K562 (cell line): Measurements from ENCODE around the gene KCNH2. TPM values are rescaled to one million over a fixed set of nuclear protein-coding genes. Genes with fewer than 3 reads are reported as not detected.

Experiments used
- KDM4B ChIP-seq, 2 experiments: fragments of 450-650 bp in 1 of 2; sonication (generic) in 1 of 2; IDR thresholded peaks; 2 replicates each; pipeline ENCODE4 v1.6.1; 2016 to 2017; ENCODE audit warnings: borderline replicate concordance in 2 of 2, antibody characterized with exemption in 1 of 2, low read depth in 1 of 2, mild to moderate bottlenecking in 1 of 2
- LCOR ChIP-seq: sonication (generic); formaldehyde crosslinking; IDR thresholded peaks from 2 replicates; pipeline ENCODE4 v1.8.0; 2022; ENCODE audit warnings: mild to moderate bottlenecking, missing genetic modification reagents
- MEIS2 ChIP-seq: fragments of 450-650 bp; IDR thresholded peaks from 2 replicates; pipeline ENCODE4 v1.6.1; 2014; ENCODE audit warnings: mild to moderate bottlenecking; ENCODE audit not compliant: partially characterized antibody
- MTA1 ChIP-seq: fragments of 450-650 bp; IDR thresholded peaks from 2 replicates; pipeline ENCODE4 v1.6.1; 2017; ENCODE audit warnings: borderline replicate concordance
- NR4A1 ChIP-seq, 2 experiments: fragments of 250-450 bp in 1 of 2; fragments of 450-650 bp in 1 of 2; sonication (Bioruptor Pico) in 1 of 2; IDR thresholded peaks; 2 replicates each; pipeline versions ENCODE4 v1.4.0 to v1.6.1; 2016 to 2020; ENCODE audit warnings: mild to moderate bottlenecking in 2 of 2, missing compliant biosample characterization in 1 of 2, missing genetic modification characterization in 1 of 2, moderate library complexity in 1 of 2
- SPI1 ChIP-seq: IDR thresholded peaks from 2 replicates; pipeline ENCODE4 v1.6.1; 2011; ENCODE audit warnings: low read depth, low read length, control low read depth, borderline replicate concordance
- ZKSCAN8 ChIP-seq: fragments of 200-800 bp; sonication (Bioruptor generic); IDR thresholded peaks from 2 replicates; pipeline ENCODE4 v1.6.1; 2016; ENCODE audit warnings: missing genetic modification characterization, missing compliant biosample characterization
- ZNF561 ChIP-seq: fragments of 450-650 bp; formaldehyde crosslinking; conservative IDR thresholded peaks from 2 replicates; pipeline ENCODE4 v1.4.0; 2020; ENCODE audit warnings: mild to moderate bottlenecking, moderate library complexity
- ZNF695 ChIP-seq: fragments of 450-650 bp; formaldehyde crosslinking; IDR thresholded peaks from 2 replicates; pipeline ENCODE4 v1.4.0; 2020; ENCODE audit warnings: mild to moderate bottlenecking, moderate library complexity
- ZSCAN32 ChIP-seq: fragments of 450-650 bp; formaldehyde crosslinking; IDR thresholded peaks from 2 replicates; pipeline ENCODE4 v1.4.0; 2020; ENCODE audit warnings: mild to moderate bottlenecking, moderate library complexity
- polyA plus RNA-seq, 8 experiments: library from polyadenylated mRNA; depleted of rRNA in 4 of 8; stranded (reverse) in 5 of 8; unstranded in 3 of 8; fragments of >200 nt; fragmentation: Nextera tagmentation in 2 of 8; fragmentation: Illumina TruSeq in 1 of 8; extraction: Ambion mirVana in 2 of 8; extraction: Trizol in 1 of 8; gene quantifications; 2 replicates each; pipeline versions ENCODE4 v1.2.1 to v1.2.3, GENCODE V29; 2011 to 2014; ENCODE audit warnings: inconsistent platforms in 1 of 8, missing spikeins in 1 of 8
- total RNA-seq, 7 experiments: library from RNA; depleted of rRNA in 6 of 7; stranded (reverse); fragments of >200 nt in 6 of 7; fragmentation: Illumina TruSeq in 2 of 7; extraction: Trizol in 2 of 7; gene quantifications; 2 replicates each; pipeline versions ENCODE4 v1.2.1 to v1.2.3, GENCODE V29; 2011 to 2021; ENCODE audit warnings: low replicate concordance in 1 of 7
- TF ChIP-seq, protein P1 (sequence below): fragments of 450-650 bp; formaldehyde crosslinking; IDR thresholded peaks from 2 replicates; pipeline ENCODE4 v1.4.0; 2020; ENCODE audit warnings: mild to moderate bottlenecking, moderate library complexity
- TF ChIP-seq, protein P2 (sequence below): sonication (generic); formaldehyde crosslinking; IDR thresholded peaks from 2 replicates; pipeline ENCODE4 v1.9.0; 2022; ENCODE audit warnings: mild to moderate bottlenecking, missing genetic modification reagents
- TF ChIP-seq, protein P3 (sequence below), 3 experiments: IDR thresholded peaks in 2 of 3; conservative IDR thresholded peaks in 1 of 3; 2 replicates each; pipeline ENCODE4 v1.5.1; 2011 to 2012; ENCODE audit warnings: low read length in 3 of 3, mild to moderate bottlenecking in 3 of 3, control low read depth in 2 of 3, improper control_type of control experiment in 1 of 3, inconsistent platforms in 1 of 3, low read depth in 1 of 3, mixed read lengths in 1 of 3, moderate library complexity in 1 of 3; ENCODE audit not compliant: insufficient read depth in 2 of 3
- TF ChIP-seq, protein P4 (sequence below): fragments of 250-450 bp; sonication (Bioruptor Pico); IDR thresholded peaks from 2 replicates; pipeline ENCODE4 v1.5.0; 2022; ENCODE audit warnings: mild to moderate bottlenecking

Gene KCNH2
- total and polyA plus RNA-seq, 9 of the 15 experiments (the other 6 are each of a cell fraction or from before 2014, with no cell fraction given): 18.1 to 368 (median 218) TPM

DNA sequence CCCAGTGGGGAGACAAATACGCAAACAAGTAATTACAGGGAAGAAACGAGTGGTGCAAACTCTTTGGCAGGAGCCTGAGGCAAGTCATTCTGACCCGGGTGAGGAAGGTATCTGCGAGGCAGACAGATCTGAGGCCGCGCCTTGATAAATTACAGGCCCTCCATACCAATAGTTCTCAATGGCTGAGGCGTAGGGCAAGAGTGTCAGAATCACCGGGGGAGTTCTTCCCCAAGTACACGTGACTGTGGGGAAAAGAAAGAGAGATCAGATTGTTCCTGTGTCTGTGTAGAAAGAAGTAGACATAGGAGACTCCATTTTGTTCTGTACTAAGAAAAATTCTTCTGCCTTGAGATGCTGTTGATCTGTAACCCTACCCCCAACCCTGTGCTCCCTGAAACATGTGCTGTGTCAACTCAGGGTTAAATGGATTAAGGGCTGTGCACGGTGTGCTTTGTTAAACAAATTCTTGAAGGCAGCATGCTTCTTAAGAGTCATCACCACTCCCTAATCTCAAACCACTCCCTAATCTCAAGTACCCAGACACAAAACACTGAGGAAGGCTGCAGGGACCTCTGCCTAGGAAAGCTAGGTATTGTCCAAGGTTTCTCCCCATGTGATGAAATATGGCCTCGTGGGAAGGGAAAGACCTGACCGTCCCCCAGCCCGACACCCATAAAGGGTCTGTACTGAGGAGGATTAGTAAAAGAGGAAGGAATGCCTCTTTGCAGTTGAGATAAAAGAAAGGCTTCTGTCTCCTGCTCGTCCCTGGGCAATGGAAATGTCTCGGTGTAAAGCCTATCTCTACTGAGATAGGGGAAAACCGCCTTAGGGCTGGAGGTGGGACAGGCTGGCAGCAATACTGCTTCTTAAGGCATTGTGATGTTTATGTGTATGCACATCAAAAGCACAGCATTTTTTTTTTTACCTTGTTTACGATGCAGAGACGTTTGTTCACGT, 48.9 kb upstream of the KCNH2 start (continued):
- TF ChIP-seq NR4A1 (CRISPR knock-in tag; IDR thresholded peaks at IDR 0.05) (0 out of 2 replicates have a peak, but pooled peaks have one; percentile 13), NR4A1 (tag; IDR thresholded peaks at IDR 0.05) (peak; percentile 99), ZNF561 (CRISPR knock-in tag) (peak; percentile 54; the same call in 1 of the 2 replicates), ZKSCAN8 (CRISPR knock-in tag) (peak; percentile 88), MTA1 (0 out of 2 replicates have a peak, but pooled peaks have one; percentile 13), LCOR (CRISPR knock-in tag) (peak; percentile 55; the same call in 1 of the 2 replicates), ZNF695 (peak; percentile 88), MEIS2 (peak; percentile 49), ZSCAN32 (peak; percentile 14; the same call in 1 of the 2 replicates), SPI1 (peak; percentile 15; the same call in 1 of the 2 replicates), KDM4B (IDR thresholded peaks at IDR 0.05; ENCODE audit: borderline replicate concordance in 2 of 2, low read depth in 1 of 2) (0 out of 4 replicates have a peak, but pooled peaks of 1 of the 2 experiments have one; percentile 13)
- TF ChIP-seq, protein P1, sequence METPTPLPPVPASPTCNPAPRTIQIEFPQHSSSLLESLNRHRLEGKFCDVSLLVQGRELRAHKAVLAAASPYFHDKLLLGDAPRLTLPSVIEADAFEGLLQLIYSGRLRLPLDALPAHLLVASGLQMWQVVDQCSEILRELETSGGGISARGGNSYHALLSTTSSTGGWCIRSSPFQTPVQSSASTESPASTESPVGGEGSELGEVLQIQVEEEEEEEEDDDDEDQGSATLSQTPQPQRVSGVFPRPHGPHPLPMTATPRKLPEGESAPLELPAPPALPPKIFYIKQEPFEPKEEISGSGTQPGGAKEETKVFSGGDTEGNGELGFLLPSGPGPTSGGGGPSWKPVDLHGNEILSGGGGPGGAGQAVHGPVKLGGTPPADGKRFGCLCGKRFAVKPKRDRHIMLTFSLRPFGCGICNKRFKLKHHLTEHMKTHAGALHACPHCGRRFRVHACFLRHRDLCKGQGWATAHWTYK (CRISPR knock-in tag): peak; percentile 97
- TF ChIP-seq, protein P2, sequence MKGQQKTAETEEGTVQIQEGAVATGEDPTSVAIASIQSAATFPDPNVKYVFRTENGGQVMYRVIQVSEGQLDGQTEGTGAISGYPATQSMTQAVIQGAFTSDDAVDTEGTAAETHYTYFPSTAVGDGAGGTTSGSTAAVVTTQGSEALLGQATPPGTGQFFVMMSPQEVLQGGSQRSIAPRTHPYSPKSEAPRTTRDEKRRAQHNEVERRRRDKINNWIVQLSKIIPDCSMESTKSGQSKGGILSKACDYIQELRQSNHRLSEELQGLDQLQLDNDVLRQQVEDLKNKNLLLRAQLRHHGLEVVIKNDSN (CRISPR knock-in tag): peak; percentile 67
- TF ChIP-seq, protein P3, sequence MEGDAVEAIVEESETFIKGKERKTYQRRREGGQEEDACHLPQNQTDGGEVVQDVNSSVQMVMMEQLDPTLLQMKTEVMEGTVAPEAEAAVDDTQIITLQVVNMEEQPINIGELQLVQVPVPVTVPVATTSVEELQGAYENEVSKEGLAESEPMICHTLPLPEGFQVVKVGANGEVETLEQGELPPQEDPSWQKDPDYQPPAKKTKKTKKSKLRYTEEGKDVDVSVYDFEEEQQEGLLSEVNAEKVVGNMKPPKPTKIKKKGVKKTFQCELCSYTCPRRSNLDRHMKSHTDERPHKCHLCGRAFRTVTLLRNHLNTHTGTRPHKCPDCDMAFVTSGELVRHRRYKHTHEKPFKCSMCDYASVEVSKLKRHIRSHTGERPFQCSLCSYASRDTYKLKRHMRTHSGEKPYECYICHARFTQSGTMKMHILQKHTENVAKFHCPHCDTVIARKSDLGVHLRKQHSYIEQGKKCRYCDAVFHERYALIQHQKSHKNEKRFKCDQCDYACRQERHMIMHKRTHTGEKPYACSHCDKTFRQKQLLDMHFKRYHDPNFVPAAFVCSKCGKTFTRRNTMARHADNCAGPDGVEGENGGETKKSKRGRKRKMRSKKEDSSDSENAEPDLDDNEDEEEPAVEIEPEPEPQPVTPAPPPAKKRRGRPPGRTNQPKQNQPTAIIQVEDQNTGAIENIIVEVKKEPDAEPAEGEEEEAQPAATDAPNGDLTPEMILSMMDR (IDR thresholded peaks at IDR 0.05 in 2 of 3, conservative IDR thresholded peaks at IDR 0.05 in 1 of 3; ENCODE audit: insufficient read depth in 2 of 3, low read depth in 1 of 3, low read length in 3 of 3): peak in 1 of 3 experiments; percentile 13; a peak in 1 of 6 replicates
- TF ChIP-seq, protein P4, sequence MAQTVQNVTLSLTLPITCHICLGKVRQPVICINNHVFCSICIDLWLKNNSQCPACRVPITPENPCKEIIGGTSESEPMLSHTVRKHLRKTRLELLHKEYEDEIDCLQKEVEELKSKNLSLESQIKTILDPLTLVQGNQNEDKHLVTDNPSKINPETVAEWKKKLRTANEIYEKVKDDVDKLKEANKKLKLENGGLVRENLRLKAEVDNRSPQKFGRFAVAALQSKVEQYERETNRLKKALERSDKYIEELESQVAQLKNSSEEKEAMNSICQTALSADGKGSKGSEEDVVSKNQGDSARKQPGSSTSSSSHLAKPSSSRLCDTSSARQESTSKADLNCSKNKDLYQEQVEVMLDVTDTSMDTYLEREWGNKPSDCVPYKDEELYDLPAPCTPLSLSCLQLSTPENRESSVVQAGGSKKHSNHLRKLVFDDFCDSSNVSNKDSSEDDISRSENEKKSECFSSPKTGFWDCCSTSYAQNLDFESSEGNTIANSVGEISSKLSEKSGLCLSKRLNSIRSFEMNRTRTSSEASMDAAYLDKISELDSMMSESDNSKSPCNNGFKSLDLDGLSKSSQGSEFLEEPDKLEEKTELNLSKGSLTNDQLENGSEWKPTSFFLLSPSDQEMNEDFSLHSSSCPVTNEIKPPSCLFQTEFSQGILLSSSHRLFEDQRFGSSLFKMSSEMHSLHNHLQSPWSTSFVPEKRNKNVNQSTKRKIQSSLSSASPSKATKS (CRISPR knock-in tag): peak; percentile 78; the same call in 1 of the 2 replicates
